GM19463 (cell line): ENCODE data around the gene CDC42EP2.

Experiments used
- ATAC-seq: cut with Tn5 transposase; IDR thresholded peaks from one replicate; pipeline ENCODE4 v1.9.1; 2021; ENCODE audit warnings: mild to moderate bottlenecking, moderate library complexity; ENCODE audit not compliant: unreplicated experiment

CDC42EP2 gene

GRCh38 chr11:65297026-65297672, 17.5 kb upstream of the CDC42EP2 start:
- no peak for ATAC-seq

- ATAC-seq, result no peak
Observed at GRCh38 chr11:65298131-65298535, 16.5 kb upstream of the CDC42EP2 start.

- ATAC-seq, result no peak
Observed at GRCh38 chr11:65298655-65299179, 15.9 kb upstream of the CDC42EP2 start.

- ATAC-seq, result no peak
Observed at GRCh38 chr11:65300621-65301275, 13.9 kb upstream of the CDC42EP2 start.

- ATAC-seq, result no peak
Observed at GRCh38 chr11:65301491-65302329, 13.0 kb upstream of the CDC42EP2 start.

GRCh38 chr11:65303555-65303954, 11.1 kb upstream of the CDC42EP2 start:
- no peak for ATAC-seq

GRCh38 chr11:65304110-65304509, 10.6 kb upstream of the CDC42EP2 start:
- ATAC-seq, result no peak

- no peak for ATAC-seq
Observed at GRCh38 chr11:65304613-65305012, 10.1 kb upstream of the CDC42EP2 start.

GRCh38 chr11:65305501-65306268, 9.0 kb upstream of the CDC42EP2 start:
- ATAC-seq, result no peak

GRCh38 chr11:65307298-65308229, 7.1 kb upstream of the CDC42EP2 start:
- ATAC-seq, result no peak

GRCh38 chr11:65308281-65308891, 6.3 kb upstream of the CDC42EP2 start:
- no peak for ATAC-seq

GRCh38 chr11:65309006-65309405, 5.7 kb upstream of the CDC42EP2 start:
- no peak for ATAC-seq

- ATAC-seq, result no peak
Observed at GRCh38 chr11:65310215-65310614, 4.5 kb upstream of the CDC42EP2 start.

- ATAC-seq, result no peak
Observed at GRCh38 chr11:65310736-65311135, 3.9 kb upstream of the CDC42EP2 start.

GRCh38 chr11:65311170-65311678, 3.4 kb upstream of the CDC42EP2 start:
- ATAC-seq, result no peak

GRCh38 chr11:65315204-65315865, 669 bp downstream of the CDC42EP2 start:
- ATAC-seq, result no peak

- no peak for ATAC-seq
Observed at GRCh38 chr11:65315866-65316226, 1.2 kb downstream of the CDC42EP2 start.

GRCh38 chr11:65316227-65317024, 1.8 kb downstream of the CDC42EP2 start:
- ATAC-seq, result no peak
